Limb (tissue), 2 donors: ENCODE measurements around the gene SIGLEC15.

Experiments used
- DNase-seq, 2 donors: peaks; one replicate each; pipeline ENCODE4 v3.0.0-alpha.2; 2016; ENCODE audit errors: extremely low spot score in 2 of 2

The SIGLEC15 gene

GRCh38 chr18:45876161-45876560 is 50.7 kb downstream of the SIGLEC15 start:
- no peak for DNase-seq

DNA sequence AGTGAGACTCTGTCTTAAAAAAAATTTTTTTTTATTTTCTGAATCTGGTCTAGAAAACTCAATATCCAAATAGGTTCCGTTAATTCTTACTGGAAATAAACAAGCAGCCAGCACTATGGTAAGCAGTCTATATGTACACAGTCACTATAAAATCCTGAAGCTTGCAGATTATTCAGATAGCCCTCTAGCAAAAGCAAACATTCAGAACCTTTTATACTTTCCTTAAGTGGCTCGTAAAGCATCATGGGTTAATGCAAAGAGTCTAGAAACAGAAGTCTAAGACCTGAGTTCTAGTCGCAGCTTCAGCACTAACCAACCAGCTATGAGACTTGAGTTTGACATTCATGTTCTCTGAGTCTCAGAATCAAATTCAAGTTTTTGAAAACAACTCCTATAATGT is 51.9 kb downstream of the SIGLEC15 start:
- no peak for DNase-seq

- peak; percentile 62 to 87 for DNase-seq
Observed at GRCh38 chr18:45879681-45880655, 54.5 kb downstream of the SIGLEC15 start.

GRCh38 chr18:45880876-45881558 is 55.5 kb downstream of the SIGLEC15 start:
- no peak for DNase-seq

GRCh38 chr18:45887585-45887984 is 62.1 kb downstream of the SIGLEC15 start:
- no peak for DNase-seq

DNA sequence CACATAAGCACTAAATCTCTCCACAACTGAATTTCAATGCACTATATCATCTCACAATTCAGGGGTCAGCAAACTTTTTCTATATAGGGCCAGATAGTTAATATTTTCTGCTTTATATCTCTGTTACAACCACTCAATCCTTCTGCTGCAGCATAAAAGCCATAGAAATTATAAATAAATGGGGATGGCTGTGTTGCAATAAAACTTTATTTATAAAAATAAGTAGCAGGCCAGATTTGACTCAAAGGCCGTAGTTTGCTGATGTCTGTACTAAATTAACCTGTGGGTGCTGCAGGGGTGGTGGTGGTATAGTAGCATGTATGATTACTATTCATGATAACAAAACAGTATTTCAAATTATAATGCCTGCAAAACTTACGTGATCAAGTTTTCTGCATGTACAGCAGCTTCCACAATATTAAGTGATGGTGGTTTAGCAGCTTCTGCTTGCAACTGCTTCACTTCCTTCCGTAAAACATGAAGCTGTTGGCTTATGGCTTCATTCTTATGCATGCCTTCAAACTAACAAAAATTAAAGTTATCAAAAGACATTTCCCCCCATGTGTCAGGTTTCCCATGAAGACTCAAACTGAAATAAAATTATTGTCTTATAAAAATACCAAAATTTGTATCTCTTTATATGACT is 64.1 kb downstream of the SIGLEC15 start:
- DNase-seq, result no peak

DNA sequence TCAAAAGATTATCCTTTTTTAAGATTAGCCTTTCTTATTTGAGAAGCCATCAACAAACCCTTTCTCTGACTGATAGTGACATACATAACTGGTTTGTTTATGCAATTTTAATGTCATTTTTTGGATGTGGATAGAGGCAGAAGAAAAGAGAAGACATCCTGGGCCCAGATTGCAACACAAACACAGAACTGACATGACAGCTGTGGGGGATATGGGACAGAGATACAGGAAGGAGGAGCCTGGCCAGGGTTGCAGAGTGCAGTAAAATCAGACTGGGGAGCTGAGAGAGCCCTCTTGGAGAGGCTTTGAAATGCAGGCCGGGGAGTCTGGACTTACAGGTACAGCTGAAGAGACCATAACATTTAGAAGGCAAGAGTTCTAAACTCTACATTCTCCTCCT is 65.1 kb downstream of the SIGLEC15 start:
- no peak for DNase-seq

DNA sequence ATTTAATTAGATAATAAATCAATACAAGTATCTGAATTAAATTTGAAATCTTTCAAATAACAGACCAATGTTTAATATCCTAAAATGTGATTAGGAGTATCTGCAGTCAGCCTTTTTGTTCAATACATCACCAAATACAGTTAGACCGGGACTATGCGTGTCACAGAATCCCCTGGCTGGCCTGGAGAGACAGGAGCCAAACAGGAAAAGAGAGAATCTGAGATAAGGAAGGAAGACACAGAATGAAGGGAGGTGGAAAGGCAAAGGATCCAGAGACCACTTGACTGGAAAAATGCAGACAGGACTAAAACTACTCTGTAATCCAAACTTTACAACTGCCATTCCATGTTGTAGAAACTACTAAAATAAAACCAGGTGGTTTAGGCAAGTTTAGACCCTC is 66.3 kb downstream of the SIGLEC15 start:
- no peak for DNase-seq
